ENCODE measurements around the gene NET1.

DNA sequence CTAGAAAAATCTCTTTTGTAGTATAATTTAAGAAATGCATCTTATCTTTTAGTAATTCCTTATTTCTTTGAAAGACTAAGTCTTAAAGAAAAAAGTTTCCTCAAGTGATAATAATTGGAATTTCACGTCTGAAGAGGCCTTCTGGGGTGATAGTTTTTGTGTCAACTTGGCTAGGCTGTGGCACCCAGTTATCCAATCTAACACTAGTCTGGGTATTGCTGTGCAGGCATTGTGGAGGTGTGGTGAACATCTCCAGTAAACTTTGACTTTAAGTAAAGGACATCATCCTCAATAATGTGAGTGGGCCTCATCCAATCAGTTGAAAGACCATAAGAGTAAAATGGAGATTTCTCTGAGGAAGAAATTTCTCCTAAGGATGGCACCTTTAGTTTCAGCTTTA is 5.4 kb upstream of the NET1 start:
- TF ChIP-seq ZBTB7A (IDR thresholded peaks at IDR 0.05; ENCODE audit: low read depth) (no peak), EGR1 (IDR thresholded peaks at IDR 0.05) (no peak), MAX (IDR thresholded peaks at IDR 0.05) (no peak), REST (IDR thresholded peaks at IDR 0.05; ENCODE audit: low read depth) (no peak), FOXM1 (IDR thresholded peaks at IDR 0.05; ENCODE audit: borderline replicate concordance, low read depth) (no peak), RAD21 (IDR thresholded peaks at IDR 0.05; ENCODE audit: low read depth) (no peak), YY1 (IDR thresholded peaks at IDR 0.05; ENCODE audit: low read depth) (no peak), TAF1 (IDR thresholded peaks at IDR 0.05; ENCODE audit: low read depth) (no peak), EP300 (IDR thresholded peaks at IDR 0.05; ENCODE audit: borderline replicate concordance) (no peak), TCF12 (IDR thresholded peaks at IDR 0.05; ENCODE audit: low read depth) (no peak), CREB1 (IDR thresholded peaks at IDR 0.05; ENCODE audit: low read depth) (no peak), NFIC (IDR thresholded peaks at IDR 0.05) (no peak)
- TF ChIP-seq, protein P1, sequence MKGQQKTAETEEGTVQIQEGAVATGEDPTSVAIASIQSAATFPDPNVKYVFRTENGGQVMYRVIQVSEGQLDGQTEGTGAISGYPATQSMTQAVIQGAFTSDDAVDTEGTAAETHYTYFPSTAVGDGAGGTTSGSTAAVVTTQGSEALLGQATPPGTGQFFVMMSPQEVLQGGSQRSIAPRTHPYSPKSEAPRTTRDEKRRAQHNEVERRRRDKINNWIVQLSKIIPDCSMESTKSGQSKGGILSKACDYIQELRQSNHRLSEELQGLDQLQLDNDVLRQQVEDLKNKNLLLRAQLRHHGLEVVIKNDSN (IDR thresholded peaks at IDR 0.05), result no peak
